ENCODE data around the gene SLC1A3.

Gene SLC1A3

GRCh38 chr5:36720688-36721087 is 114.3 kb downstream of the SLC1A3 start:
- no CpG with 5 or more reads among the region's 4 CpGs for WGBS (ENCODE audit: extremely low coverage, insufficient coverage, low lambda C conversion rate)
- H3K27ac ChIP-seq (ENCODE audit: low read depth, low read length) = no peak overlapping the region
- no peaks in the 10 kb centered on the region for H3K36me3 ChIP-seq (ENCODE audit: control insufficient read depth, insufficient read depth, low read length)

GRCh38 chr5:36721664-36722235 is 115.3 kb downstream of the SLC1A3 start:
- H4K8ac ChIP-seq (ENCODE audit: low read depth, low read length) = no peak overlapping the region
- no peak for DNase-seq
- no peak overlapping the region for H3K56ac ChIP-seq (ENCODE audit: low read length)
- no peak overlapping the region for H4K5ac ChIP-seq (ENCODE audit: low read length)
- no peak overlapping the region for H2BK120ac ChIP-seq (ENCODE audit: low read depth, low read length)
- no peaks in the 10 kb centered on the region for H3K79me2 ChIP-seq (ENCODE audit: control insufficient read depth, insufficient read depth, low read length)
- no CpG with 5 or more reads among the region's 5 CpGs for WGBS (ENCODE audit: extremely low coverage, insufficient coverage, low lambda C conversion rate)
- H3K79me1 ChIP-seq (ENCODE audit: low read length) = no peaks in the 10 kb centered on the region
- no peak overlapping the region for H3K27ac ChIP-seq (ENCODE audit: low read depth, low read length)
- no peaks in the 10 kb centered on the region for H3K4me1 ChIP-seq (ENCODE audit: control insufficient read depth, low read depth, low read length)
- H3K36me3 ChIP-seq (ENCODE audit: control insufficient read depth, insufficient read depth, low read length) = no peaks in the 10 kb centered on the region
- H3K23ac ChIP-seq (ENCODE audit: low read length) = no peak overlapping the region
- no peak overlapping the region for H2AK5ac ChIP-seq (ENCODE audit: low read length)
- H3K4ac ChIP-seq (ENCODE audit: low read depth, low read length) = no peak overlapping the region
- H3K4me2 ChIP-seq (ENCODE audit: low read length) = no peak overlapping the region
- H3K27me3 ChIP-seq (ENCODE audit: insufficient read depth, low read length, poor library complexity) = no peaks in the 10 kb centered on the region
- no peak overlapping the region for H2BK5ac ChIP-seq (ENCODE audit: low read length)
- H2BK15ac ChIP-seq (replicated peaks; ENCODE audit: low read depth) = no peak overlapping the region
- H3K18ac ChIP-seq (ENCODE audit: low read length) = no peak overlapping the region
- no peak overlapping the region for H3K4me3 ChIP-seq (ENCODE audit: low read length)
- H3K9ac ChIP-seq (ENCODE audit: low read length) = no peak overlapping the region

More at GRCh38 chr5:36720688-36721087, 114.3 kb downstream of the SLC1A3 start:
- H3K4ac ChIP-seq (ENCODE audit: low read depth, low read length) = no peak overlapping the region
- no peak overlapping the region for H3K23ac ChIP-seq (ENCODE audit: low read length)
- no peaks in the 10 kb centered on the region for H3K79me1 ChIP-seq (ENCODE audit: low read length)
- no peak overlapping the region for H2AK5ac ChIP-seq (ENCODE audit: low read length)
- no peak overlapping the region for H2BK5ac ChIP-seq (ENCODE audit: low read length)
- H3K27me3 ChIP-seq (ENCODE audit: insufficient read depth, low read length, poor library complexity) = no peaks in the 10 kb centered on the region
- H3K9ac ChIP-seq (ENCODE audit: low read length) = no peak overlapping the region
- H2BK15ac ChIP-seq (replicated peaks; ENCODE audit: low read depth) = no peak overlapping the region
- H3K4me2 ChIP-seq (ENCODE audit: low read length) = no peak overlapping the region
- H3K79me2 ChIP-seq (ENCODE audit: control insufficient read depth, insufficient read depth, low read length) = no peaks in the 10 kb centered on the region
- H3K18ac ChIP-seq (ENCODE audit: low read length) = no peak overlapping the region
- H4K5ac ChIP-seq (ENCODE audit: low read length) = no peak overlapping the region
- no peak overlapping the region for H3K56ac ChIP-seq (ENCODE audit: low read length)
- DNase-seq = no peak
- H4K8ac ChIP-seq (ENCODE audit: low read depth, low read length) = no peak overlapping the region
- no peak overlapping the region for H3K4me3 ChIP-seq (ENCODE audit: low read length)
- H2BK120ac ChIP-seq (ENCODE audit: low read depth, low read length) = no peak overlapping the region
- H3K4me1 ChIP-seq (ENCODE audit: control insufficient read depth, low read depth, low read length) = no peaks in the 10 kb centered on the region

- H3K79me1 ChIP-seq (ENCODE audit: low read length) = no peaks in the 10 kb centered on the region
- H3K36me3 ChIP-seq (ENCODE audit: control insufficient read depth, insufficient read depth, low read length) = no peaks in the 10 kb centered on the region
- H3K27ac ChIP-seq (ENCODE audit: low read depth, low read length) = no peak overlapping the region
- no peak for DNase-seq
- H3K23ac ChIP-seq (ENCODE audit: low read length) = no peak overlapping the region
- H3K4ac ChIP-seq (ENCODE audit: low read depth, low read length) = no peak overlapping the region
- no peaks in the 10 kb centered on the region for H3K4me1 ChIP-seq (ENCODE audit: control insufficient read depth, low read depth, low read length)
- H2BK15ac ChIP-seq (replicated peaks; ENCODE audit: low read depth) = no peak overlapping the region
- no peak overlapping the region for H3K9ac ChIP-seq (ENCODE audit: low read length)
- no peak overlapping the region for H3K4me2 ChIP-seq (ENCODE audit: low read length)
- H2BK120ac ChIP-seq (ENCODE audit: low read depth, low read length) = no peak overlapping the region
- no peak overlapping the region for H2BK5ac ChIP-seq (ENCODE audit: low read length)
- H3K4me3 ChIP-seq (ENCODE audit: low read length) = no peak overlapping the region
- H3K56ac ChIP-seq (ENCODE audit: low read length) = no peak overlapping the region
- H2AK5ac ChIP-seq (ENCODE audit: low read length) = no peak overlapping the region
- H3K79me2 ChIP-seq (ENCODE audit: control insufficient read depth, insufficient read depth, low read length) = no peaks in the 10 kb centered on the region
- H3K18ac ChIP-seq (ENCODE audit: low read length) = no peak overlapping the region
- no CpG with 5 or more reads among the region's 6 CpGs for WGBS (ENCODE audit: extremely low coverage, insufficient coverage, low lambda C conversion rate)
- H4K8ac ChIP-seq (ENCODE audit: low read depth, low read length) = no peak overlapping the region
- H4K5ac ChIP-seq (ENCODE audit: low read length) = no peak overlapping the region
- no peaks in the 10 kb centered on the region for H3K27me3 ChIP-seq (ENCODE audit: insufficient read depth, low read length, poor library complexity)
These were observed 116.5 kb downstream of the SLC1A3 start for GRCh38 chr5:36722900-36723299.

GRCh38 chr5:36723912-36724311 is 117.5 kb downstream of the SLC1A3 start:
- Histone ChIP-seq H3K27ac (ENCODE audit: low read depth, low read length) (no peak overlapping the region), H2BK5ac (ENCODE audit: low read length) (no peak overlapping the region), H3K4me3 (ENCODE audit: low read length) (no peak overlapping the region), H3K4me1 (ENCODE audit: control insufficient read depth, low read depth, low read length) (no peaks in the 10 kb centered on the region), H2BK120ac (ENCODE audit: low read depth, low read length) (no peak overlapping the region), H3K27me3 (ENCODE audit: insufficient read depth, low read length, poor library complexity) (no peaks in the 10 kb centered on the region), H3K36me3 (ENCODE audit: control insufficient read depth, insufficient read depth, low read length) (no peaks in the 10 kb centered on the region), H2BK15ac (replicated peaks; ENCODE audit: low read depth) (no peak overlapping the region), H3K56ac (ENCODE audit: low read length) (no peak overlapping the region), H3K4ac (ENCODE audit: low read depth, low read length) (no peak overlapping the region), H3K18ac (ENCODE audit: low read length) (no peak overlapping the region), H3K9ac (ENCODE audit: low read length) (no peak overlapping the region), H3K79me1 (ENCODE audit: low read length) (no peaks in the 10 kb centered on the region), H2AK5ac (ENCODE audit: low read length) (no peak overlapping the region), H3K79me2 (ENCODE audit: control insufficient read depth, insufficient read depth, low read length) (no peaks in the 10 kb centered on the region), H4K8ac (ENCODE audit: low read depth, low read length) (no peak overlapping the region), H3K4me2 (ENCODE audit: low read length) (no peak overlapping the region), H4K5ac (ENCODE audit: low read length) (no peak overlapping the region), H3K23ac (ENCODE audit: low read length) (no peak overlapping the region)
- no CpG with 5 or more reads among the region's 2 CpGs for WGBS (ENCODE audit: extremely low coverage, insufficient coverage, low lambda C conversion rate)
- no peak for DNase-seq

GRCh38 chr5:36724467-36725332 is 118.3 kb downstream of the SLC1A3 start:
- Histone ChIP-seq H2AK5ac (ENCODE audit: low read length) (no peak overlapping the region), H2BK120ac (ENCODE audit: low read depth, low read length) (no peak overlapping the region), H3K27me3 (ENCODE audit: insufficient read depth, low read length, poor library complexity) (no peaks in the 10 kb centered on the region), H2BK5ac (ENCODE audit: low read length) (no peak overlapping the region), H3K56ac (ENCODE audit: low read length) (no peak overlapping the region), H3K27ac (ENCODE audit: low read depth, low read length) (no peak overlapping the region), H3K4me1 (ENCODE audit: control insufficient read depth, low read depth, low read length) (no peaks in the 10 kb centered on the region), H3K9ac (ENCODE audit: low read length) (no peak overlapping the region), H3K18ac (ENCODE audit: low read length) (no peak overlapping the region), H3K4me2 (ENCODE audit: low read length) (no peak overlapping the region), H4K5ac (ENCODE audit: low read length) (no peak overlapping the region), H3K79me2 (ENCODE audit: control insufficient read depth, insufficient read depth, low read length) (no peaks in the 10 kb centered on the region), H4K8ac (ENCODE audit: low read depth, low read length) (no peak overlapping the region), H3K36me3 (ENCODE audit: control insufficient read depth, insufficient read depth, low read length) (no peaks in the 10 kb centered on the region), H3K23ac (ENCODE audit: low read length) (no peak overlapping the region), H3K4ac (ENCODE audit: low read depth, low read length) (no peak overlapping the region), H2BK15ac (replicated peaks; ENCODE audit: low read depth) (no peak overlapping the region), H3K79me1 (ENCODE audit: low read length) (no peaks in the 10 kb centered on the region), H3K4me3 (ENCODE audit: low read length) (no peak overlapping the region)
- WGBS (ENCODE audit: extremely low coverage, insufficient coverage, low lambda C conversion rate) = no CpG with 5 or more reads among the region's 6 CpGs
- peak; percentile 56 for DNase-seq
